Mucosa of stomach (tissue), 1 donor: ENCODE data around the gene ALKBH6.
"Not testable (repeated sequence)": the region's sequence is repeated elsewhere in the genome, so short reads cannot be mapped to it uniquely, and the experiment has no call there.

Experiments
- H3K27me3 ChIP-seq: one replicate; pipeline ENCODE4 v1.7.0; 2013; ENCODE audit warnings: mild to moderate bottlenecking, low read length; ENCODE audit not compliant: control insufficient read depth, insufficient read depth
- H3K36me3 ChIP-seq: one replicate; pipeline ENCODE4 v1.7.0; 2013; ENCODE audit warnings: low read length; ENCODE audit not compliant: control insufficient read depth, insufficient read depth
- H3K4me1 ChIP-seq: one replicate; pipeline ENCODE4 v1.7.0; 2013; ENCODE audit warnings: mild to moderate bottlenecking, low read length; ENCODE audit not compliant: control insufficient read depth, insufficient read depth
- H3K4me3 ChIP-seq: one replicate; pipeline ENCODE4 v1.7.0; 2013; ENCODE audit warnings: low read length
- H3K9ac ChIP-seq: one replicate; pipeline ENCODE4 v1.7.0; 2013; ENCODE audit warnings: mild to moderate bottlenecking, low read length, moderate library complexity
- H3K9me3 ChIP-seq: one replicate; pipeline ENCODE4 v1.7.0; 2013; ENCODE audit warnings: mild to moderate bottlenecking, low read length, moderate library complexity; ENCODE audit not compliant: control insufficient read depth
- donor health status: Pancreatic carcinoma.

The ALKBH6 gene

GRCh38 chr19:36047835-36048234 is 33.8 kb upstream of the ALKBH6 start:
- Histone ChIP-seq H3K4me3 (no peak overlapping the region), H3K9me3 (no peaks in the 10 kb centered on the region), H3K4me1 (no peaks in the 10 kb centered on the region), H3K9ac (no peak overlapping the region), H3K36me3 (no peaks in the 10 kb centered on the region), H3K27me3 (no peaks in the 10 kb centered on the region)

GRCh38 chr19:36046443-36047050 is 32.5 kb upstream of the ALKBH6 start:
- H3K4me1 ChIP-seq: no peaks in the 10 kb centered on the region
- no peaks in the 10 kb centered on the region for H3K9me3 ChIP-seq
- no peaks in the 10 kb centered on the region for H3K27me3 ChIP-seq
- no peak overlapping the region for H3K4me3 ChIP-seq
- no peaks in the 10 kb centered on the region for H3K36me3 ChIP-seq
- H3K9ac ChIP-seq: no peak overlapping the region

DNA sequence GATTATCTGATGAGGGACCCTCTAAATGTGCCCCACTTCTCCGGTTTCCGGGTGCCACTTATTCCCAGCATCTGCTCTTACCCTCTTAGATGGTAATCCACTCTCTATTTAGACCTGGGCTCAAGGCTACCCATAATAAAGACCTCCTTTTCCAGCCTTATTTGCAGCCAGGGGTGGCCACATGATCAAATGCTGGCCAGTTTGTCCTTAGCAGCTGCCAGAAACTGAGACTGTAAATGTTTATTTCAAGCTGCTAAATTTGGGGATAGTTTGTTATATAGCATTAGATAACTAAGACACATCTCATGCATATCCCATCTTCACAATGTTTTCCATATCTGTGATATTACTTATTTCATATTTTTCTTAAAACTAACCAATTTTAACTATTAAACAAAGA is 29.9 kb upstream of the ALKBH6 start:
- Histone ChIP-seq H3K9me3 (no peaks in the 10 kb centered on the region), H3K9ac (no peak overlapping the region), H3K36me3 (no peaks in the 10 kb centered on the region), H3K4me1 (no peaks in the 10 kb centered on the region), H3K27me3 (no peaks in the 10 kb centered on the region), H3K4me3 (no peak overlapping the region)

GRCh38 chr19:36041831-36042230 is 27.8 kb upstream of the ALKBH6 start:
- no peaks in the 10 kb centered on the region for H3K9me3 ChIP-seq

GRCh38 chr19:36041092-36041491 is 27.1 kb upstream of the ALKBH6 start:
- not testable (repeated sequence) for H3K27me3 ChIP-seq, H3K9me3 ChIP-seq, H3K4me1 ChIP-seq, H3K4me3 ChIP-seq, H3K9ac ChIP-seq, H3K36me3 ChIP-seq

More at GRCh38 chr19:36041831-36042230, 27.8 kb upstream of the ALKBH6 start:
- no peak overlapping the region for H3K9ac ChIP-seq
- H3K27me3 ChIP-seq: no peaks in the 10 kb centered on the region
- no peak overlapping the region for H3K4me3 ChIP-seq
- H3K36me3 ChIP-seq: no peaks in the 10 kb centered on the region
- H3K4me1 ChIP-seq: no peaks in the 10 kb centered on the region

DNA sequence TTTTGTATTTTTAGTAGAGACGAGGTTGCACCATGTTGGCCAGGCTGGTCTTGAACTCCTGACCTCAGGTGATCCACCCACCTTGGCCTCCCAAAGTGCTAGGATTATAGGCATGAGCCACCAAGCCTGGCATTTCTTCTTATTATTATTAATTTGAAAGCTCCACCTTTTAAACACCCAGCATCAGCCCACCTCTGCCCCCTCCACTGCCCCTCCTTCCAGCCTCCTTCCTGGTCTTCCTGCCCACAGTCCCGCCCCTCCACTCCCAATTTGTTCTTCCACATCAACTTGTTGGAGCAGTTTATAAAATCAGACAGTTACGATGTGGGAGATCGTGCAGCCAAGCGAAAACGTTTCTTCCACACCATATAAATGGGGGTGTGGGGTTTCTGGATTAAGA is 26.5 kb upstream of the ALKBH6 start:
- H3K27me3 ChIP-seq: no peaks in the 10 kb centered on the region
- H3K4me3 ChIP-seq: no peak overlapping the region
- no peaks in the 10 kb centered on the region for H3K9me3 ChIP-seq
- H3K9ac ChIP-seq: no peak overlapping the region
- H3K4me1 ChIP-seq: no peaks in the 10 kb centered on the region
- no peaks in the 10 kb centered on the region for H3K36me3 ChIP-seq

DNA sequence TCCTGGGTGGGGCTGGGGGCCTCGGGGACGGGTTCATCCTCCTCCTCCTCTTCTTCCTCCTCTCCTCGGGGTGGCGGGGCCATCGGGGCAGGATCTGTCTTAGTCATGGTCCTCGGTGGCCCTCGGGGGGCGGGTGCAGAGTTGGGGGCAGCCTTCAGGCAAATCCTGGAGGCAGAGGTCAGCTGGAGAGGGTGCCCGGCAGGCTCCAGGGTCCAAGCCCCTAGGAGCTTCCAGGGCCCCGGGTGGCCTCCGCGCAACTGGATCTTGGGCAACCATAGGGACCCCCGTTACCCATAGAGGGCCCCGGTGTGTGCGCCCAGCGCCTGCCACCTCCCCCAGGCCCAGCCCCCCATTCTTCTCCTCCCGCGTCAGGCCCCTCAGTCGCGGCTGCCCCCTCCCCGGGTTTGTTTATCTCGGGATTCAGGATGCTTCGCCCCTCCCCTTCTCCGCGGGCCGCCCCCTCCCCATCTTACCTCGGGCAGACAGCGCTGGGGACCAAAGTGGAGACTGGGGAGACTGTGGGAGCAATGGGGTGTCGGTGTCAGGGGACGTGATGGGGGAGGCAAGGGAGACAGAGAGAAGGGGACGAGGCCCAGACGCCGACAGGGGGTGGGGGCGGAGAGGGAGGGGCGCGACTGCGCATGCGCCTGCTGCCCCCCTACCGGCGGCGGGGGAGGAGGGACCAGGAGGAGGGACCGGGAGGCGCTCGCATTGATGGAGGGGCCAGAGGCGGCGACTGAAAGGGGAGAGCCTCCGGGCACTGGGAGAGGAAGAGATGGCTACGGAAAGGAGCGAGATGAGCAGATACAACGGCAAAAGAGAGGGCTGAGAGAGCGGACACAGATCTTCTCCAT is 18.5 kb upstream of the ALKBH6 start, which contains the start of gene CLIP3:
Gene CLIP3, minus strand, starts transcription at position 623 of the 854 bp plus-strand sequence. Its CDS starts 516 bp downstream, at position 107.
- Histone ChIP-seq H3K27me3 (no peaks in the 10 kb centered on the region), H3K4me3 (no peak within 1 kb of the TSS), H3K9me3 (no peaks in the 10 kb centered on the region), H3K9ac (peak within 1 kb of the TSS; percentile 47), H3K4me1 (no peaks in the 10 kb centered on the region), H3K36me3 (no peaks in the 10 kb centered on the region)

GRCh38 chr19:36031308-36031707 is 17.3 kb upstream of the ALKBH6 start:
- Histone ChIP-seq H3K9me3 (no peaks in the 10 kb centered on the region), H3K4me3 (no peak overlapping the region), H3K36me3 (no peaks in the 10 kb centered on the region), H3K4me1 (no peaks in the 10 kb centered on the region), H3K9ac (peak overlapping the region; percentile 53), H3K27me3 (no peaks in the 10 kb centered on the region)

- Histone ChIP-seq H3K36me3 (no peaks in the 10 kb centered on the region), H3K27me3 (no peaks in the 10 kb centered on the region), H3K4me1 (no peaks in the 10 kb centered on the region), H3K9me3 (no peaks in the 10 kb centered on the region), H3K4me3 (no peak overlapping the region), H3K9ac (no peak overlapping the region)
These were observed 16.5 kb upstream of the ALKBH6 start for GRCh38 chr19:36030264-36031148.

DNA sequence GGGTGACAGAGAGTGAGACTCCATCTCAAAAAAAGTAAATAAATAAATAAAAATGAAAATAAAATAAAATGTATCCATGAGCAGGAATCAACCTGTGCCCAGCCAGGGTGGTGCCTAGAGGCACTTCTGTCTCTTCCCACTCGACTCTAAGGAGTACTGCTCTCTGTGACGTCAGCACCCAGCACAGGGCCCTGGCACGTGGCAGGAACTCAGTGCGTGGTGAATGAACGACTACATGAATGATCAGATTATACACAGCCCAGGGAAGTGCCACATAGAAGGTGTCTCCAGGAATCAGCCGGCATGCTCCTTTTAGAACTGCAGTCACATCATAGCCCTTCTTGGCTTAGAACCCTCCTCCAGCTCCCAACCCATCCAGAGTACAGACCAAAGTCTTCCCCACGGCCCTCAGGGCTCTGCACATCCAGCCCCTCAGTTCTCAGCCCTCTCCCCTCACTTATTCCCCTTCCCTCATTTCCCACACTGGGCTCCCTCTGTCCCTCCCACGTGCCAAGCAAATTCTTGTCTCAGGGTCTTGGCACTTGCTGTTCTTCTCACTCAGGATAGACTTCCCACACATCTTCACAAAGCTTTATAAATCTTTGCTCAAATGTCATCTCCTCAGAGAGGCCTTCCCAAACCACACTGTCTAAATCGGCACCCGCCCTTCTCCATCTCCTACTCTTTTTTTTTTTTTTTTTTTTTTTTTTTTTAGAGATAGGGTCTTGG is 14.5 kb upstream of the ALKBH6 start:
- H3K9ac ChIP-seq: no peak overlapping the region

DNA sequence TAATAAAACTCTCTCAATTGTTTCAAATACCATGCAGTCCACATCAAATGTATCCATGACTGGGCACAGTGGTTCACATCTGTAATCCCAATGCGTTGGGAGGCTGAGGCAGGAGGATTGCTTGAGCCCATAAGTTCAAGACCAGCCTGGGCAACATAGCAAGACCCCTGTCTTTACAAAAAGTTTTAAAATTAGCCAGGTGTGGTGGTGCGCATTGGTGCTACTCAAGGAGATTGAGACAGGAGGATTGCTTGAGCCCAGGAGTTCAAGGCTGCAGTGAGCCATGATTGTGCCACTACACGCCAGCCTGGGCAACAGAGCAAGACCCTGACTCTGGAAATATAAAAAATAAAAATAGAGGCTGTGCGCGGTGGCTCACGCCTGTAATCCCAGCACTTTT is 13.7 kb upstream of the ALKBH6 start:
- Histone ChIP-seq H3K27me3 (no peaks in the 10 kb centered on the region), H3K36me3 (no peaks in the 10 kb centered on the region), H3K4me1 (no peaks in the 10 kb centered on the region), H3K9ac (no peak overlapping the region), H3K9me3 (no peaks in the 10 kb centered on the region), H3K4me3 (no peak overlapping the region)

More for the DNA sequence above, 14.5 kb upstream of the ALKBH6 start:
- no peaks in the 10 kb centered on the region for H3K36me3 ChIP-seq
- no peaks in the 10 kb centered on the region for H3K27me3 ChIP-seq
- H3K4me3 ChIP-seq: no peak overlapping the region
- no peaks in the 10 kb centered on the region for H3K4me1 ChIP-seq
- H3K9me3 ChIP-seq: no peaks in the 10 kb centered on the region
